Fibroblast of pulmonary artery (primary cell): ENCODE results near the gene TC2N.
A peak's percentile ranks its signal among the peaks of the same experiment; 100 is the strongest.
"Not testable (repeated sequence)": the region's sequence is repeated elsewhere in the genome, so short reads cannot be mapped to it uniquely, and the experiment has no call there.

Experiments used
- DNase-seq: peaks from one replicate; pipeline ENCODE4 v3.0.0-alpha.2; 2010; ENCODE audit warnings: low read depth
- H3K4me3 ChIP-seq: replicated peaks from 2 replicates; pipeline ENCODE4 v1.5.1; 2011; ENCODE audit warnings: low read depth, mild to moderate bottlenecking, control low read depth, low read length, moderate library complexity
- TF ChIP-seq, protein P1 (sequence below): IDR thresholded peaks from 2 replicates; pipeline ENCODE4 v1.5.1; 2011; ENCODE audit warnings: mild to moderate bottlenecking, control low read depth, low read length, inconsistent platforms; ENCODE audit errors: missing control alignments

Gene TC2N

DNA sequence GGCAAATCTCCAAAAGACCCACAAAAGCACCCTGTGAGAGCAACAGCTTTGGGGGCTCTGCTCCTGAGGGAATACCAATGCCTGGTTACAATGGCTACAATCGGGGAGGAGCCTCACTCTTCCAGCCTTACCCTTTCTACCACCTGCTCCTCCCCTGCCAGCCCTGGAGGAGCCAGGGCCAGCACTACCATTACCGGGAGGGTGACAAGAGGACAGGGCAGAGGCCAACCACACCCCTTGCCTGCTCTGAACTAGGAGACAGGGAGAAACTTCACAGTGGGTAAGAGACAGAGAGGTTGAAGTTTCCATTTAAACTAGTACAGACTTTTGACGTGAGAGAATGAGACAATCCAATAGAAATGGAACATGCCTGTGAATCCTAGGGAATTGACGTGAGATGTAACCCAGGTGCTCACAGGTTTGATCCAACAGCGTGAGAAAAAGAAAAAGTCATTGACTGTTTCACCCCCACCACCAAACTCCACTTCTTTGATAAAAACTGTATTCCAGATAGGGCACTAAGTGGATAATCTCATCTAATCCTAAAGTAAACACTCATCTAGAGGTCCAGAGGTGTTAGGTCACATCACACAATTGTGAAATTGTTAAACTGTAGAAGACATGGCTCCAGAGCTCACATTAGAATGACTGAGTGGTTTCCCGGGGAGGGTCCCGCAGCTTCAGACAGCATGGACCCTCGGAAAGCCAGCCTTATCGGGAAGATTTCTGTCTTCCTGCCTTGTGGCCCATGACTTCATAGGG is 8.4 kb upstream of the TC2N start:
- DNase-seq, result no peak
- TF ChIP-seq, protein P1, sequence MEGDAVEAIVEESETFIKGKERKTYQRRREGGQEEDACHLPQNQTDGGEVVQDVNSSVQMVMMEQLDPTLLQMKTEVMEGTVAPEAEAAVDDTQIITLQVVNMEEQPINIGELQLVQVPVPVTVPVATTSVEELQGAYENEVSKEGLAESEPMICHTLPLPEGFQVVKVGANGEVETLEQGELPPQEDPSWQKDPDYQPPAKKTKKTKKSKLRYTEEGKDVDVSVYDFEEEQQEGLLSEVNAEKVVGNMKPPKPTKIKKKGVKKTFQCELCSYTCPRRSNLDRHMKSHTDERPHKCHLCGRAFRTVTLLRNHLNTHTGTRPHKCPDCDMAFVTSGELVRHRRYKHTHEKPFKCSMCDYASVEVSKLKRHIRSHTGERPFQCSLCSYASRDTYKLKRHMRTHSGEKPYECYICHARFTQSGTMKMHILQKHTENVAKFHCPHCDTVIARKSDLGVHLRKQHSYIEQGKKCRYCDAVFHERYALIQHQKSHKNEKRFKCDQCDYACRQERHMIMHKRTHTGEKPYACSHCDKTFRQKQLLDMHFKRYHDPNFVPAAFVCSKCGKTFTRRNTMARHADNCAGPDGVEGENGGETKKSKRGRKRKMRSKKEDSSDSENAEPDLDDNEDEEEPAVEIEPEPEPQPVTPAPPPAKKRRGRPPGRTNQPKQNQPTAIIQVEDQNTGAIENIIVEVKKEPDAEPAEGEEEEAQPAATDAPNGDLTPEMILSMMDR, result no peak

DNA sequence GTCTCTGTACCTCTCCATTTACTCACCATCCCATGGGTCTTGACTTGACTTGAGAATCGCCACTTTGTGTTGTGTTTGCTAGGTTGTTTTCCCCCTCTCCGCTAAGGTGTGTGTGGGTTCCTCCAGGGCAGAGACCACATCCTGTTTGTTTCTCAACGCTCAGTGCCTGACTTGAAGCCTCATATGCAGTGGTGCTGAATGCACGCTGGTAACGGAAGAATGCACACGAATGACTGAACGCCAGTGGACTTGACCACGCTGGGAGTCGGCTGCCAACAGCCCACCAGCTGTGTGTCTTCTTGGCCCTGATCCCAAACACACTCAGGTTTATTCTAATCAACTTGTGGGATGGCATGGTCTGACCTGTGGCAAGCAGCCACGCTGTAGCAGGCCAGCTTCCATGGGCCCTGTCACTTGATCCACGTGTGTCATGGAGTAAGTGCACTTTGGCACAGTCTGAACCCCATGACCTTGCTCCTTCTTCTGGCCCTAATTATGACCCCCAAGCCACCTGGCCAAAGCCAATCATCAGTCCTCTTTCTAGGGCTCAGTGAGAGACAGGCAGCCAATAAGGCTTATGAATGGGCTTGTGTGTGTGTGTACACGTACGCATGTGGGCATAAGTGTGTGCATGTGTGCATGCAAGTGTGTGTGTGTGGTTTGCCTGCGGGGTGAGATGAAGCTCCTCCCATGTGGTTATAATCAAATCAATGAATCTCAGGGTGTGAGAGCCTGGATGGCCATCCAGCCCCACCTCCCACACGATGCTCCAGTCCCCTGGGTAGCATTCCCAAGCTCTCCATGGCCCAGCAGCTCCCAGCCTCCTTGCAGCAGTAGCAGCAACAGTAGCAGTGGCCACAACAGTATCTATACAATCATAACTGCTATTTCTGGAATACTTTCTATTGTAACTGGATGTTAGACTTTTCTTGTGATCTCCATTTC is 6.4 kb upstream of the TC2N start:
- DNase-seq, result no peak
- no peak overlapping the region for H3K4me3 ChIP-seq
- TF ChIP-seq, protein P1, result no peak

More for the DNA sequence above, 8.4 kb upstream of the TC2N start:
- no peak overlapping the region for H3K4me3 ChIP-seq

DNA sequence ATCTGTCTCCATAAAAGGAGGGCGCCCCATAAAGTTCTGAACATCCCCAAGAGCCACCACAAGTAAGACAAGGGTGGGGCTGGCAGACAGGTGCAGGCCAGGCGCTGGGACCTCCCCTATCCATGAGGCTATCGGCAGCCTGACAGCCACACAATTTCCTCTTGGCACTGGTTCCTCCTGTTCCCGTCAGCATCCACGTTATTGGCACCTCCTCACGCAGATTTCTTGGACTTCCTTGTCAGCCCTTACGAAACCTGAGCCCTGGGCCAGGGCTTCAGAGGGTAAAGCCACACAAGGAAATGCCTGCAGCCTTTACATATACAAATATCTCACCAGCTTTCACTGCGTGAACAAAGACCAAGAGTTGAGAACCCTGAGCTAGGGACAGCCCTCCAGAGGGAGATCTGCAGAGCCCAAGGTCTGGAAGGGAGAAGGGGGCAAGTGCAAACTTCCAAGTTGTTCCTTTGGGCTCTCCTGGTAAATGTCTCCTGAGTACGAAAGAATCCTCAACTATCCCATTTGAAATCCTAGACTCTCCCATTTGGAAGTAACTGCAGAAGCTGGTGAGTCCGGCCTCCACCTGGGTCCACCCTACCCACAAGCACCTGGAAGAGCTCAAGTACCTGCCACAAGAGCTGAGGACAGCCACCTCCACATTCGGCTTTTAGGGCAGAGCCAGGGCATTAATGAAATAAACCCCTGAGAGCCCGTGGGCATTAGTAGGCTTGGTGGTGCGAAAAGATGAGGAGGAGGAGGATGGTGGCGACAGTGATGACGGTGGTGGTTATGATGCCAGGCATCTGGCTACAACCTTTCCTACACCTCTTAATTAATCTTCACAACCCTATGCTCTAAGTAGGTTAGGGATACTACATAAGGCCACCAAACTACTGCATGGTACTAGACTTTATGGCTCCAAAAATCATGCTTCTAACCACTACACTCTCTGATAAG is 5.5 kb upstream of the TC2N start:
- DNase-seq, result peak; percentile 95
- TF ChIP-seq, protein P1, result no peak

DNA sequence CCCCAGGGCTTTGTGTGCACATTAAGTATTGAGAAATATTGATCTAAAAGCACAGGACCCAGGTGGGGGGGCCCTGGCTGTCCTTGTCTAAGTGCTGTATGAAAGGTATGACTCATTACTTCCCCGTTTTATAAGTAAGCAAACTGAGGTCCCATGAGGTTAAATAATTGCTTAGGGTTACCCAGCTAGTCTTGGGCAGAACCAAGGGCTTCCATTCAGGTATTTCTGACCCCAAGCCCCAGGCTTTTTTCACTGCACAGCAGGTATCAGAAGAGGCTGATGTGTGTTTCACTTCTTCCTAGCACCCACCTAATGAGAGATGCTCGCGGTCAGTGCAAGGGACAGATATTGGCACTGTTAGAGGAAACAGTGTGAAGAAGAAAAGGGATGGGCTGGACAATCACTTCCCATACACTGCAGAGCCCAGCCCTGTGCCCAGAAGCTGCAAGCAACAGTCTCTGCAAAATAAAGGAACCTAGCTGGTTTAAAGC is 4.7 kb upstream of the TC2N start:
- no peak overlapping the region for H3K4me3 ChIP-seq
- TF ChIP-seq, protein P1, result no peak
- DNase-seq, result peak; percentile 49

More for the DNA sequence above, 5.5 kb upstream of the TC2N start:
- H3K4me3 ChIP-seq, result no peak overlapping the region

DNA sequence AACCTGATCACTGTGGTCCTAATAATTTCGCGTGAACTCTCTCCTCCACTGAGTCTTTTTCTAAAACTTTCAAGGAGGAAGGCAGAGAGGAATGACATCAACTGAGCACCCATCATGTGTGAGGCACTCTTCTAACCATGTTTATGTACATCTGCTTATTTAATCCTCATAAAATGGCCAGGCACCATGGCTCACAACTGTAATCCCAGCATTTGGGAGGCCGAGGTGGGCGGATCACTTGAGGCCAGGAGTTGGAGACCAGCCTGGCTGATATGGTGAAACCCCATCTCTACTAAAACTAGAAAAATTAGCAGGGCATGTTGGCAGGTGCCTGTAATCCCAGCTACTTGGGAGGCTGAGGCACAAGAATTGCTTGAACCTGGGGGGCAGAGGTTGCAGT is 4.1 kb upstream of the TC2N start:
- not testable (repeated sequence) for H3K4me3 ChIP-seq, DNase-seq

DNA sequence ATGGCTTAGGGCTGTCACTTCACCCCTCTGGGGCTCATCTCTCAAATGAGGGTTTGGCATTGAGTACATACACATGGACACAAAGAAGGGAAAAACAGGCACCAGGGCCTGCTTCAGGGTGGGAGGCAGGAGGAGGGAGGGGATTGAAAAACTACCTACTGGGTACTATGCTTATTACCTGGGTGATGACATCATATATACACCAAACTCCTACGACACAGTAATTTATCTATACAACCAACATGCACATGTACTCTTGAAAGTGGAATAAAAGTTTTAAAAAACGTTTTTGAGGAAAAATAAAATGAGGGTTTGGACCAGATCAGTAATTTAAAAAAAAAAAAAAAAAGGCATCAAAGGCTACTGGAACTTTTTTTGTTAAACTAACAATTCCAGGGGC is 3.6 kb upstream of the TC2N start:
- DNase-seq, result no peak
- H3K4me3 ChIP-seq, result no peak overlapping the region
- TF ChIP-seq, protein P1, result no peak

DNA sequence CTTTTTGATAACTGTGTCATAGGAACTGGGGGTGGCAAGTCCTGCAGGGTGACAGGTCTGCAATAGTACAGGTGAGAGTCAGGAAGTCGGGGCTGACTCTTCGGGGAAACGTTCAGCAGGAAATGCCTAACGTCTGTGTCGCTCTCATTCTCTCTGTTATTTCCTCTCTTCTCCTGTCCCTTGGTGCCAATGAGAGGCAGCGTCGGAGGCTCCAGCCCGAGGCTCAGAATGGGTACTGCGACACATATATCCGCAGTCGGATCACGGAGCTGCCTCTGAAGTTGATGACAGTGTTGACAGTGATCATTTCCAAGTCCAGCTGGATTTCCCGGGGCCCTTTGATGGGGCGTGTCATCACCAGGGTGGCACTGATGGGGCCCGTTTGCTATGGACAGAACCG is 2.7 kb upstream of the TC2N start:
- H3K4me3 ChIP-seq, result no peak overlapping the region
- DNase-seq, result no peak
- TF ChIP-seq, protein P1, result no peak
